Activated naive CD4-positive, alpha-beta T cell treated with anti-CD3 and anti-CD28 coated beads, Interleukin-2, amount 50 U/mL, for 24 hours (primary cell): ENCODE data around the gene CFAP65.

Experiments
- H3K27ac Mint-ChIP-seq: one replicate; pipeline ENCODE4 v1.8.0; 2021; ENCODE audit warnings: mild to moderate bottlenecking, mixed read lengths
- H3K27me3 Mint-ChIP-seq: one replicate; pipeline ENCODE4 v1.8.0; 2021; ENCODE audit warnings: mixed read lengths
- H3K36me3 Mint-ChIP-seq: one replicate; pipeline ENCODE4 v1.8.0; 2021; ENCODE audit warnings: mixed read lengths
- H3K4me1 Mint-ChIP-seq: one replicate; pipeline ENCODE4 v1.8.0; 2021; ENCODE audit warnings: mixed read lengths
- H3K4me3 Mint-ChIP-seq: one replicate; pipeline ENCODE4 v1.8.0; 2021; ENCODE audit warnings: mild to moderate bottlenecking, mixed read lengths
- H3K9me3 Mint-ChIP-seq: one replicate; pipeline ENCODE4 v1.8.0; 2021; ENCODE audit warnings: mixed read lengths

The CFAP65 gene

DNA sequence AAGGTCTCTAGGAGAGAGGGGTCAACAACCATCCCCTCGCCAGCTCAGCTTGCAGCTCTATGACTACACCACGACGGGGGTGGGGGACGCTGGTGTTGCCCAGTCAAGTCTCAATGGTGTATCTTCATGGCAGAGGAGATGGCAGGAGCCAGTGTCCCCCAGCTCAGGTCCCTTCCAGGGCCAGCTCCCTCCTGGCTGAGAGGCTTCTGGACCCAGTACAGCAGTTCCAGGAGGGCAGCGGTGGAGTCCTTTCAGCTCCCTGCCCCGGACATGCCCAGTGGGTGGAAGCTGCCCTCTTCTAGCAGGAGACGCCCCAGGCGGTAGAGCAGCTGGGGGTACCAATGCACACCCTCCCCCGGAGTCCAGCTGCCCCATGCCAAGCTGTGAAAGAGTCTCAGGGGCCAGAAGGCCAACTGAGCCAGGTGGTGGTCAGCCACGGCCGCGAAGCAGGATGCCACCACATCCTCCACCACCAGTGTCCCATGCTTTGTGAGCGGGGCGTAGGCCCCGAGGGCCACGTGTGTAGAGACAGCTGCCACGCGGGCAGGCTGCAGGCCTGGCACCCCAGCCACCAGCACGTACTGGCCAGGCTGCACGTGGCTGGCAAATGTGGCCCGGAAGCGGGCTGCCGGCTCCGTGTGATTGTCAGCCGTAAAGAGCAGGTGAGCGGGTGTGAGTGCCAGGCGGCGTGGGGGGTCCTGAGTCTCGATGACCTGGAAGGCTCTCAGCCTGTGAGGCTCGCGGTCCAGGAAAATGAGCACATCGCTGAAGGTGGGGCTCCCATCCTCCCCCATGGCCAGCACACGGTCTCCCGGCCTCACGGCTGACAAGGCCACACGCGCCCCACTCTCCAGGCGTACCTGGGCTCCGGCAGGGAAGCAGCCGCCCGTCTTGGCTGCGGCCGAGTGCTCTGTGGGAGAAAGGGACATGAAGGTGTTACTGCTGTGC is 13.9 kb upstream of the CFAP65 start:
- no peaks in the 10 kb centered on the region for H3K36me3 Mint-ChIP-seq
- H3K27me3 Mint-ChIP-seq: peaks cover 38% of the 10 kb centered on the region
- peaks cover 20% of the 10 kb centered on the region for H3K4me1 Mint-ChIP-seq
- no peaks in the 10 kb centered on the region for H3K9me3 Mint-ChIP-seq
- no peak overlapping the region for H3K4me3 Mint-ChIP-seq
- no peak overlapping the region for H3K27ac Mint-ChIP-seq

DNA sequence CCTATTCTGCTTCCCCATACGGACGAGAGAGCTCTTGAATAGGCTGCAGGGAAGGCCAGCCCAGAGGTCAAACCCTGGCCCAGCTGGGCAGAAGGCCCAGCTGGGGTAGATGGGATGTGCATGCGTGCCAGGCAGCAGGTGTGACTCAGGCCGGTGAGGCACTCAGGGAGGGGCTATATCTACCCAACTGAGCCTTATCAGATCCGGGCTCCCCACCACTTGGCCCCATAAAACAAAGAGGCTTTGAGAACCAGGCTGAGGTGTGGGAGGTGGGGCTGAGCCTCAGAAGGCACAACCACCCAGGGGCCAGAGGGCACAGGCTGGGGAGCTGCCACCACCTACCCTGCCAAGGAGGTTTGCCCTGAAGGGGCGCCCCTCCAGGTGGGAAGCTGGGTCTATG is 8.0 kb upstream of the CFAP65 start:
- Mint-ChIP-seq H3K36me3 (no peaks in the 10 kb centered on the region), H3K9me3 (no peaks in the 10 kb centered on the region), H3K27ac (no peak overlapping the region), H3K4me3 (no peak overlapping the region), H3K4me1 (no peaks in the 10 kb centered on the region), H3K27me3 (peaks cover 49% of the 10 kb centered on the region)

DNA sequence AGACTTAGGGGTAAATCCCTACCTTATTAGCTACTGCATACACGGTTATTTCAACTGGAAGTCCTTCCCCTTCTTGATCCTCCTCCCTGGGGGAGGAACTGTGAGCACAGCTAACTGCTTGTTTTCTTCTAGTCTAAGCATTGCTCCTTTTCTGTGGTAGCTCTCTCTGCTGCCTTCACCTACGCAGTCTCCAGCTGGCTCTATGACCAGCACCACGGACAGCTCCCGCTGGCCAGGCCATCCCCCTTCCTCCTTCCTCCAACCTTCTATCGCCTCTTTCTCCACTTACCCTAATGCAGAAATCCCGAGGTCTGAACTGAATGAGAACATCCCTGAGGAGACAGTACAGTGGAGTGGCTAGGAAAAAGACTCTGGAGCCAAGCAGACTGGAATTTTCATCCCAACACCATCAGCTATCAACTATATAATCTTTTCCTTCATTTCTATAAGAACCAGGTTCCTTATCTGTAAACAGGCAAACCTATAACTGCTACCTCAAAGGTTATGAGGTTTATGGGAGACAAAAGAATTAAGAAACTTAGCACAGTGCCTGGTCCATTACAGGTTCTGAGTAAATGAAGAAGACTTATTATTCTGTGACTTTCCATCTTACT is 4.7 kb upstream of the CFAP65 start:
- H3K4me3 Mint-ChIP-seq: no peak overlapping the region
- no peak overlapping the region for H3K27ac Mint-ChIP-seq
- no peaks in the 10 kb centered on the region for H3K9me3 Mint-ChIP-seq
- peaks cover 57% of the 10 kb centered on the region for H3K27me3 Mint-ChIP-seq
- peaks cover 9% of the 10 kb centered on the region for H3K4me1 Mint-ChIP-seq
- H3K36me3 Mint-ChIP-seq: no peaks in the 10 kb centered on the region

DNA sequence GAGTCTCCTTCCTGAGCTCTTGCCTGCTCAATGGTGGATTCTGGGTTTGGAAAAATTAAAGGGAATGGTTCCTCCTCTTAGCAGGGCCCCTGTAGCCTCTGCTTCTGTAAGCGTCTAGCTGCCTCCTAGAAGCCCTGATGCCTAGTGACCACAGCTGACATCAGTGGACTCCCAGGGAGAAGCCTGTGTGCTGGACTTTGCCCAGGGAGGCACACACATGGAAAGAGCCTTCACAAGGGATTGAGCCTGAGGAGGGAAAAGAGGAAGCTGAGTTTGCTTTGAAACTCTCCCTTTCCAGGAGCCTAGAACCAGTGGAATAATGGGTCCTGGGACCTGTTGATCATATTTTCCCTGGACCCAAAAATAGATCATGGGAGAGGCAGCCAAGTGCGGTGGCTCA is 1.4 kb upstream of the CFAP65 start:
- peaks cover 48% of the 10 kb centered on the region for H3K27me3 Mint-ChIP-seq
- no peak overlapping the region for H3K4me3 Mint-ChIP-seq
- H3K4me1 Mint-ChIP-seq: peaks cover 12% of the 10 kb centered on the region
- H3K27ac Mint-ChIP-seq: no peak overlapping the region
- no peaks in the 10 kb centered on the region for H3K9me3 Mint-ChIP-seq
- H3K36me3 Mint-ChIP-seq: no peaks in the 10 kb centered on the region

DNA sequence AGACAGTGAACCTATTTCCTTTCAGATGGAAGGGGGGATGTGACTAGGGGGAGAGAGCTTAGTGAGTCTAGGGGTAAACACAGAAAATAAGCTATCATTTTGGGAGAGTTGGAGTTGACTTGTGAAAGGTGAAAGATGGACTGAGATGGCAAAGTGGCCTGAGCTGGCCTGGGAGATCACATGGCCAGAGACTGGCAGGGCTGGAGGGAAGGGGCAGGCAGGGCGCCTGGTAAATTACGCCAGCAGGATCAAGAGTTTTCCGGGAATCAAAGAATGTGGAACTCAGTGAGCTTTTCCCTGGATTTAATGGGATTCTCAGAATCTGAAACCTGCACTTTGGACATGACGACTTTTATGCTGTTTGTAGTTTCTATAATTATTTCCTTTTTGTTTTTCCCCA is 841 bp upstream of the CFAP65 start:
- peaks cover 50% of the 10 kb centered on the region for H3K27me3 Mint-ChIP-seq
- no peak overlapping the region for H3K4me3 Mint-ChIP-seq
- peak overlapping the region; percentile 59 for H3K27ac Mint-ChIP-seq
- H3K36me3 Mint-ChIP-seq: no peaks in the 10 kb centered on the region
- no peaks in the 10 kb centered on the region for H3K9me3 Mint-ChIP-seq
- H3K4me1 Mint-ChIP-seq: peaks cover 12% of the 10 kb centered on the region

DNA sequence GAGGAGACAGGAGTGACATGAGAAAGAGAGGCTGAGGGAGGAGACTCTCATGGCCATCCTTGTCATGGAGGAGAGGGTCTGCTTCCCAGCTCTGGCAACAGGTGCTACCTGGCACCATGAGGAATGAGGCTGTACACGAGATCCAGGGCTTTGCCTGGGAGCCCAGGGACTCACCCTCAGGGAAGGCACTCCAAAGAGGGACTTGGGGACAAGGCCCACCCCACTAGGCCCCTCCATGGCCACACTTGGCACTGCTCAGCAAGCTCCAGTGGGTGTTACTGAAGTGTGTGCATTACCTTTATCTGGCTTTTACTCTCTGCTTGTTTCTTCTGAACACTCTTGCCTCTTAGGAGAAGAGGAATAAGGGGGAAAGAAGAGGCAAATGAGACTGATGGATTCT is 2.7 kb downstream of the CFAP65 start:
- H3K36me3 Mint-ChIP-seq: no peaks in the 10 kb centered on the region
- H3K4me3 Mint-ChIP-seq: no peak overlapping the region
- H3K27ac Mint-ChIP-seq: no peak overlapping the region
- H3K27me3 Mint-ChIP-seq: peaks cover 41% of the 10 kb centered on the region
- H3K4me1 Mint-ChIP-seq: peaks cover 12% of the 10 kb centered on the region
- H3K9me3 Mint-ChIP-seq: no peaks in the 10 kb centered on the region

DNA sequence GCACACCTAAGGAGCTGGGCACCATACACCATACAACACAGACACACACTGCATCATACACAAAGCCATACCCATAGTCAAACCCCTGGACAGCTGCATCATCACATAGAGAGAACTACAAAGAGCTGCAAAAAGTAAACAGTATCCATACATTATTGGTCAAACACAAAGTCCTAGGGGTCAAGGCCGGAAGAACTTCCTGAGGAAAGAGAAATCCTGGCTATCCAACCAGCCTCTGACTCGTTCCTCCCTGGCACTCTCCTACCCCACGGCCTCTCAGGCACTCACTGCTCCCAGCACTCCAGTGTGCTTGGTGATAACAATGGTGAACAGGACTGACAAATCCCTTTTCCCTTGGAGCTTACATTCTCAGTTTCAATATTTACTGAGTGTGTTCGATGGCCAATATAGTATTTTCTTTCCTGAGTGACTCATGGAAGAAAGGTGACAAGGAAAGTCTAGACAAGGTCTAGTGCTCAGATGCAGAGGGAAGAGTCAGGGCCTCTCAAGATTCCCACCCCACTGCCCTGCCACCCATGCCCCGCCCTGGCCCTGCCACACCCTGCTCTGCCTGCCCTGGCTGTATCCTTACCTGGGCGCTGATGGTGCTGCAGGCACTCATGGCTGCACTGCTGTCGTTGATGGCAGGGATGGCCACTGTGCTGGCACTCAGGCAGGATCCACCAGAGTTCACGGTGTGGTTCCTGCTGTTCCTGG is 3.4 kb downstream of the CFAP65 start:
- Mint-ChIP-seq H3K9me3 (no peaks in the 10 kb centered on the region), H3K36me3 (no peaks in the 10 kb centered on the region), H3K27ac (no peak overlapping the region), H3K4me3 (no peak overlapping the region), H3K27me3 (peaks cover 41% of the 10 kb centered on the region), H3K4me1 (peaks cover 12% of the 10 kb centered on the region)

DNA sequence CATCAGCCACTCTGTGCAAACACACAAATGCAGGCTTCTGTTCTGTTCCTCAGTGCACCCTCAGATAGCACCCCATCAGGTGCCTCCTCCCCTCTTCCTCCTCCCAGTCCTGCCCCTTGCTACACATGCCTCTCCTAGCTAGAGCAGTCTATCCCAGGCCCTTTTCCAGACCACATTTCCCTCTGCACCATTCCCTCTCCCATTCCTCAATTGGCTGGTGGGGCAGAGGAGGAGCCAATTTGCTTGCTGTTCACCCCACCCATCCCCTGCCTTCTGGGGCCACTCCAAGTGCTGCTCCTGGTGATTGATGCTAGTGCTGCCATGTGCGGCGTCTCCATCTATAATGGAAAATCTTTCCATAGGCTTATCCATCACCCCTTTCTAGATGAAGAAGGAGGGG is 5.4 kb downstream of the CFAP65 start:
- H3K9me3 Mint-ChIP-seq: no peaks in the 10 kb centered on the region
- H3K4me3 Mint-ChIP-seq: no peak overlapping the region
- H3K4me1 Mint-ChIP-seq: peaks cover 1% of the 10 kb centered on the region
- H3K27me3 Mint-ChIP-seq: peaks cover 28% of the 10 kb centered on the region
- no peak overlapping the region for H3K27ac Mint-ChIP-seq
- no peaks in the 10 kb centered on the region for H3K36me3 Mint-ChIP-seq

DNA sequence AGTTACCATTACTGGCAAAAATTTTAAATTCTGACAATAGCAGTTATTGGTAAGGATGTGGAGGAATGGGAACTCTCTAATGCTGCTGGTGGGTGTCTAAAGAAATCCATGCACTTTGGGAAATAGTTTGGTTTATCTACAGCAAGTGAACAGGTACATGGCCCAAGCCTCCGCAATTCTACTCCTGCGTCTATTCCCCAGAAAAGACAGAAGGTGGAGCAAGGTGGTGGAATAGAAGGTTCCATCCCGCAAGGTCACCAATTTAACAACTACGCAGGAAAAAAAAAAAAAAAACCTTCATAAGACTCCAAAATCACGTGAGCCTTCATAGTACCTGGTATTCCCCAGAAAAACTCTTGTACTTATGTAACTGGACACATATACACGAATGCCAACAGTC is 6.5 kb downstream of the CFAP65 start:
- no peaks in the 10 kb centered on the region for H3K36me3 Mint-ChIP-seq
- H3K27ac Mint-ChIP-seq: no peak overlapping the region
- no peaks in the 10 kb centered on the region for H3K4me1 Mint-ChIP-seq
- no peak overlapping the region for H3K4me3 Mint-ChIP-seq
- no peaks in the 10 kb centered on the region for H3K9me3 Mint-ChIP-seq
- H3K27me3 Mint-ChIP-seq: peaks cover 22% of the 10 kb centered on the region

DNA sequence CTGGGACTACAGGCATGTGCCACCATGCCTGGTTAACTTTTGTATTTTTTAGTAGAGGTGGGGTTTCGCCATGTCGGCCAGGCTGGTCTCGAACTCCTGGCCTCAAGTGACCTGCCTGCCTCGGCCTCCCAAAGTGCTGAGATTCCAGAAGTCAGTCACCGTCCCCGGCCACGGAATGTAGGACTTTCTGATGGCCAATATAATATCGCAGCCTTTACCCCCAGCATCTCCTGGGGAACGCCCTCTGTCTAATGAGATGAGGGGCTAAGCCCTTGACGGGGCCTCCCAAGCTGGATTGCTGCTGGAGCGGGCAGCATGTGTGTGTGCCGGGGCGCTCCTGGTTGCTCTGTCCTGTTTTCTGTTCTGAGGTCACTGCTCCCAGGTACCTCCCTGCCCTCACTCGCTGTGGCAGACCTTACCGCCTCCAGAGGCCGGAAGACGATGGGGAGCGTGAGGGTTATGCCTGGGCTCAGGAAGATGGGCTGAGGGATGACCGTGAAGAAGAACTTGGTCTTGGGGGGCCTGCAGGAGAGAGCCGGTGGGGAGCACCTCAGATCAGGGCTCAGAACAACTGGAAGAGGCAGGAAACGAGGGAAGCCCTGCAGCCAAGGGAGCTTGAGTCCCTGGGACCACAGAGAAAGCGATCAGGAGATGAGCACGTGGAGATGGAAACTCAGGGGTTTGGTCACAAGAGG is 9.1 kb downstream of the CFAP65 start:
- H3K4me3 Mint-ChIP-seq: no peak overlapping the region
- H3K4me1 Mint-ChIP-seq: no peaks in the 10 kb centered on the region
- no peak overlapping the region for H3K27ac Mint-ChIP-seq
- H3K27me3 Mint-ChIP-seq: peaks cover 15% of the 10 kb centered on the region
- no peaks in the 10 kb centered on the region for H3K36me3 Mint-ChIP-seq
- no peaks in the 10 kb centered on the region for H3K9me3 Mint-ChIP-seq

DNA sequence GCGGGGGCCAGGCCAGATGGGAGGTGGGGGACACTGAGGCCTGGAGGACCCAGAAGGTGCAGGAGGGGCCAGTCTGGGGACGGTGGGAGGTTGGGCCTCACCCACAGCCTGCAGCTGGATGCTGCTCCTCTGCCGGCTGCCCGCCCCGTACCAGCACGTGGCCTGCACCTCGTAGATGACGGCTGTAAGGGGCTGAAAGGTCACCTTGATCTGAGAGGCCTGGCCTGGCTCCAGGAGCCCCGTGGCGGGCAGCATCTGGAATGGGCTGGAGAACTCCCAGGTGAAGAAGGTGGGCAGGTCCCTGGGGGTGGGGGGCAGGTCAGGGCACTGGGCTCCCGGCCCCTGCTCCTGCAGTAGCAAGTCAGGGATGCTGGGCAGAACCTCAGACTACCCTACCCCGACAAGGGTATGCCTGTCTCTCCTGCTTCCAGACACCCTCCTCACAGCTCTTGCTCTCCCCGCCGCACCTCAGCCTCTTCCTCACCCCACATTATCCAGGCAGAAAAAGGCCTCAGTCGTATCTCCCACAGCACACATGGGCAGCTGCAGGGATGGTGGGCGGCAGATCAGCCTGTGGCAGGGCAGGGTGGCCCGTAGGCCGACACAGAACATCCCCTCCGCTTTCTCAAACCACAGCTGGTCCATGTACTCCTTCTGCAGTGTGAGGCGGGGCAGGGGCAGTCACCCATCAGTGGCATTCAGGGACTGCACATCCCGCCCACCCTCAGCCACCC is 10.1 kb downstream of the CFAP65 start:
- Mint-ChIP-seq H3K27me3 (peaks cover 14% of the 10 kb centered on the region), H3K9me3 (no peaks in the 10 kb centered on the region), H3K4me3 (no peak overlapping the region), H3K4me1 (no peaks in the 10 kb centered on the region), H3K36me3 (no peaks in the 10 kb centered on the region), H3K27ac (no peak overlapping the region)

DNA sequence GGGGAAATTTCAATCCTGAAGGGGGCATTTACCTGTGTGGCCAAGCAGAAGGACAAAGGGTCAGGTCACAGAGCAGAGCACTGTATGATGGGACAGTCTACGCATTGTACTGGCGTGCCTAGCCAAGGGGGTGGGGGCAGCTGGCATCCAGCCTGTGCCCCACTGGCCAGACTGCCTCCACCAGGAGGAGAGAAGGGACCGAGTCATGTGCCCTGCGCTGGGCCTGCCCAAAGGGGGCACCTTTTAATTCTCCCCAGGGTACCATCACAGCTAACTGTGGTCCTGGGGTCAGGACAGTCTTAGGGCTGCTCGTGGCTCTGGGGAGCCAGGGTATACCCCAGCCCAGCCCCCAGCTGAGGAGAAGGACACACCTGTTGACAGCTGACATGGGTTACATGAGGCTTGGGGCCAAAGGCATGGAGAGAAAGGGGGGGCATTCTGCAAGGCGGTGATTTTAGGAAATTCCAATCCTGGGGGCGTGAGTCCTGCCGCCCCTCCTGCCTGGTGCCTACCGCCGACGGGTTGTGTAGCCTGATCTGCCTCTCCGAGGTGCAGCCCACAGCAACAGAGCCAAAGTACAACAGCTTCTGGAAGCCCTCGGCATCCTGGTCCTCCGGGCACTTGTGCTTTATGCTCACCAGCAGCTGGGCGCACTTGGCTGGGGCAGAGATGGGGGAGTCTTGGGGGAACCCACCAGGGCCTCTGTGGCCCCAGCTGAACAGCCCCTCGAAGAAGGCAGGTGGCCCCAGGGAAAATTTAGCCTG is 11.0 kb downstream of the CFAP65 start:
- Mint-ChIP-seq H3K4me1 (no peaks in the 10 kb centered on the region), H3K36me3 (no peaks in the 10 kb centered on the region), H3K4me3 (no peak overlapping the region), H3K27me3 (peaks cover 13% of the 10 kb centered on the region), H3K9me3 (no peaks in the 10 kb centered on the region), H3K27ac (no peak overlapping the region)

DNA sequence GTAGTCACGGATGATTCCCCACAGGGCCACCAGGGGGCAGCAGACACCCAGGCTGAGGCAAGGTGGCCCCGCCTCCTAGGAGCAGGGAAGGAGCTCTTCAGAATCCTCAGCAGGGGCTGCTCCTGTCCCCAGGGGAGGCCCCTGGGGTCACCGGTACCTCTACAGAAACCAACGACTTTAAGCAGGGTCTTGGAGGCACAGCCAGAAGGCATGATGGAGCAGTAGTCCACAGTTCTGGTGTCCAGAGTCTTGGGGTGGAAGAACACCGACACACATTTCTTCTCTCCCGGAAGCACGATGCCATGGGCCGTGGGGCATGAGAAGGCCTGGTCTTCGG is 11.5 kb downstream of the CFAP65 start:
- H3K9me3 Mint-ChIP-seq: no peaks in the 10 kb centered on the region
- peaks cover 13% of the 10 kb centered on the region for H3K27me3 Mint-ChIP-seq
- no peak overlapping the region for H3K27ac Mint-ChIP-seq
- H3K4me3 Mint-ChIP-seq: no peak overlapping the region
- no peaks in the 10 kb centered on the region for H3K4me1 Mint-ChIP-seq
- H3K36me3 Mint-ChIP-seq: no peaks in the 10 kb centered on the region

DNA sequence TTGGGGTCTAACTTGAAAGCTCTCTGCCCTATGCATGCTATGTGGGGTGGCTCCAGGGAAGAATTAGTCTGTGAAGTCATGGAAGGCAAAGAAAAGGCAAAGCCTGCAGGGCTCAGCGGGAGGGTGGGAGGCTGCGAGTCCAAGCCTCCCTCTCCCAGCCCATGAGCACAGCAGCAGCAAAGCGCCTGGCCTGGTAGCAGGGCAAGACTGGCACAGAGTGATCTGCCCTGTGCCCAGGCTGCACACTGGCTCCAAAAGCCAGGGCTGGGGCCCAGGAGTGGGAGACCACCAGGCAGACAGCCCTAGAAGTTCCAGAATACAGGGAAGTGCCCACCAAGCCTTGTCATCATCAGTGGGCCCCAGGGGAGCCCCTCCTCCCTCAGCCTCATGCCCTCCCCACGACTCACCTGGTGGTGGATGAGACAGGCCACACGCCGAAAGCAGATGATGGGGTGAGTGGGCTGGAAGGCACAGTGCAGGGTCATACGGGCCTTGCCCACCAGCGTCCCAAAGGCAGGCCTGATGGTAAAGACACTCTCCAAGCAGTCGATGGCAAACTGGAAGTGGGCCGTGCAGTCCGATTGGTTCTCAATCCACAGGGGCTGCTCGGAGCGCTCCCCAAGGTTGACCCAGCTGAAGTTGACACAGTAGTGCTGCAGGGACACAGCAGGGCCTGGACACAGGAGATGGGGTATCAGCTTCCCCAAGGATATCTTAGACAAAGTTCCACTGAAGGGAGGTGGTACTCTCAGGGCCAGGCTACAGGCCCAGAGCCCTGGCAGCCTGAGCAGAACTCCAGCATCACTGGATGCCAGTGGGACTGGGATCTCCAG is 12.1 kb downstream of the CFAP65 start:
- Mint-ChIP-seq H3K9me3 (no peaks in the 10 kb centered on the region), H3K27me3 (peaks cover 10% of the 10 kb centered on the region), H3K36me3 (no peaks in the 10 kb centered on the region), H3K4me3 (no peak overlapping the region), H3K4me1 (no peaks in the 10 kb centered on the region), H3K27ac (no peak overlapping the region)
